Stimulated activated CD4-positive, alpha-beta T cell treated with anti-CD3 and anti-CD28 coated beads, TNF-alpha, amount 100 ng/mL, for 48 hours (primary cell): ENCODE results near the gene JAG2.

ENCODE experiments used
- DNase-seq, 3 donors: peaks; one replicate each; pipeline ENCODE4 v3.0.0-alpha.2; 2020; ENCODE audit warnings: low read depth in 3 of 3

The JAG2 gene

DNA sequence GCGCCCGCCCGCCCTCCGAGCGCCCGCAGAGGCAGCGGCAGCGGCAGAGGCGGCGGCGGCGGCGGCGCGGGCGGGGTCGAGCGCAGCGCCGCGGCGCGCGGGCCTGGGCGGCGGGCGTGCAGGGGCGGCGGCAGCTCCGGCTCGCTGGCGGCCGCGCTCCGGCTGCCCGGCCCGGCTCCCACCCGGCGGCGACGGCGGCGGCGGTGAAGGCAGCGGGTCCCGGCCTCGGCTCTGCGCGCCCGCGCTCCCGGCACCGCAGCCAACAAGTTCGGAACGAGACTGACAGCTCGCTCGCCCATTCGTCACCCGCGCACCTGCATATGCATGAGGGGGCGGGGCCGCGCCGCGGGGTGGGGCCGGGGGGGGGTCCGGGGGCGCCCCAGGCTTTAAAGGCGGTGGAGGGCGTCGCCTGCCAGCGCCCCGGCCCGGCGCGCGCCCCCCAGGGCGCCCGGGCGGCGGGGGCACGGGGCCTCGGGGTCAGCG is at the start of gene JAG2:
Gene JAG2 (minus strand): TSS at position 281 of the 483 bp plus-strand sequence. CDS start 356 bp downstream, outside the sequence.
- peak in 2 of 3 donors; percentile 41 to 43 for DNase-seq

DNA sequence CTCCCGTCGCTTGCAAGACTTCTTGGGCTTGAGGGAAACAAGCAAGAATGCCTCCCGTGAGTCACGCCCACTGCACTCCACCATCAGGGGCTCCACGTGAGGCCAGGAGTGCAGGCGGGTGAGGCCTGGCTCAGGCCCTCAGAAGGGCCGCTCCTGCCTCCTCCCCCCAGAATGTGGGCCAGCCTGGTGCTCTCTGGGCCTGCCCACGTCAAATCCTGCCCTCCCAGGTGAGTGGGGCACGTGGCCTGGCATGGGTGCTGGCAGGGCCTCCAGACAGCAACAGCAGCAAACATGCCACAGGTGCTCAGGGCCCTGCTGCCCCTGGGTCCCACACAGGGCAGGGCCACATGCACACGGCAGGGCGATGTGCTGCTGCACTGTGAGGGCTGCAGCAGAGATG is 49.2 kb upstream of the JAG2 start:
- no peak for DNase-seq

DNA sequence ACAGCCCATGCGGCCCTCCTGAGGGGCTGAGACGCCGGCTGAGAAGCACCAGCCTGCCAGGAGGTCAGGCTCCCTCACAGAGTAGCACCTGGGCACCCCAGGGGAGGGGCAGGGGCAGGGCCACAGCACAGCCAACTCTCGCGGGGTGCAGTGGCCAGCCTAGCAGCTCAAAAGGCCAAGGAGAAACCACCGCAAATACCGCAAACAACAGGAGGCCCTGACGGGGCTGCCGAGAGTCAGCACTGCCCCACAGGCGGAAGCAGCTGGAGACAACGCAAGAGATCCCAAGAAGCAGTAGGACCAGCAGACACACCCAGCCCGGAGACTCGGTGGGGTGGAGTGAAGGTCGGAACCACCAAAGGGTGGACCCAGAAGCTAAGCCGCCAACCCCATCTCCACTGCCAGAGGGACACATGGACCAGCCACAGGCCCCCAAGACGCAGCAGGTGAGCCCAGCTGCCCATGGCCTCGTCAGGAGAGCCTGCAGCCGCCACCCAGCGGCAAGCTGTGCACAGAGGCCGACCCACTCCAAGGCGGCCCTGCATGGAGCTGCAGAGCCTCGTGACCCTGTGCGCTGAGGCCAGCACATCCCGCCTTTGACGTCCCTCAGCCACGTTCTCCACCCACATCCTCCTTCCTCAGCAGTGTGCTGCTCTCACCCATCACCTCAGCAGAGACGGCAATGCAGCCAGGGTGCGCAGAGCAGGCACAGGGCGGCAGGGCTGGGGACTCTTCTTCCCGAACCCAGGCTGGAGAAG is 48.1 kb upstream of the JAG2 start:
- no peak for DNase-seq

DNA sequence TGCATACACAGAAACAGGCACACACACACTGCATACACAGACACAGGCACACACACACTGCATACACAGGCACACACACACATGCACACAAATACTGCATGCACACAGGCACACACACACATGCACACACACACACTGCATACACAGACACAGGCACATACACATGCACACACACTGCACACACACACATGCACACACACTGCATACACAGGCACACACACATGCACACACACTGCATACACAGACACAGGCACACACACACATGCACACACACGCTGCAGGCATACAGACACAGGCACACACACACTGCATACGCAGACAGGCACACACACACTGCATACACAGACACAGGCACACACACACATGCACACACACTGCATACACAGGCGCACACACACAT is 47.0 kb upstream of the JAG2 start:
- DNase-seq, result no peak

DNA sequence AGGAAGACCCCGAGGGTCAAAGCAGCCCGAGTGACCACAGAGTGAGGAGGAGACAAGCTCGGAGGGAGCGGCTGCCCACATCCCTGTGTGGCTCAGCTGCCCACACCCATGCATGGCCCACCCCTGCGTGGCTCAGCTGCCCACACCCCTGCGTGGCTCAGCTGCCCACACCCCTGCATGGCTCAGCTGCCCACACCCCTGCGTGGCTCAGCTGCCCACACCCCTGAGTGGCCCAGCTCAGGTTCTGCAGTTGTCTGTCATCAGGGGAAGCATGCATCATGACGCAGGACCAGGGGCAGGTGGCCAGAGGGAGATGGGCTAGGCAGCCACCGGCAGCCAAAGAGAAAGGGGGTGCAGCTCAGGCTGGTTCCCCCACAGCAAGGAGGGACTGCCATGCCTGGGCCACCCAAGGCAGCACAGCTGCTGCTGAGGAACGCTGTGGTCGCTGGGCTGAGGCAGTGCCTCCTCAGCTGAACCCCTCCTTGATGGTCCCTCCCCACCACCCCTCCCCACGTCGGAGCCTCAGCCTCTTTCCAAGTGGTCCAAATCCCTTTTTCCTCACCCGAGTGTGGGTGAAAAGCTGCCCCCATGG is 45.8 kb upstream of the JAG2 start:
- DNase-seq, result no peak

DNA sequence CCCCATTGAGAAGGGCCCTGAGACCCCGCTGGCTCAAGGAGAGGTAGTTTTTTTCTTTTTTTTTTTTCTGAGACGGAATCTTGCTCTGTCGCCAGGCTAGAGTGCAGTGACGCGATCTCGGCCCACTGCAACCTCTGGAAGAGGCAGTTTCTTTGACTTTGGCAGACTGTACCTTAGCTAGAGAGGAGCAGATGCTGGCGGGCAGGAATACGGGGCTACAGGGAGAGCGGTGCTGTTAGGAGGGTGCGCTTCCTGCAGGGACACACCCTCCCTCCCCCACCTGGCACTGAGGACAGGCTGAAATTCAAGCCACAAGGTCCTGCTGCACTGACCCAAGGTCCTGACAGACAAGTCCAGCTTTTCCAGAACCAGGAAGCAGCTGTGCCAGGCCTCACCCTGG is 44.8 kb upstream of the JAG2 start:
- no peak for DNase-seq

DNA sequence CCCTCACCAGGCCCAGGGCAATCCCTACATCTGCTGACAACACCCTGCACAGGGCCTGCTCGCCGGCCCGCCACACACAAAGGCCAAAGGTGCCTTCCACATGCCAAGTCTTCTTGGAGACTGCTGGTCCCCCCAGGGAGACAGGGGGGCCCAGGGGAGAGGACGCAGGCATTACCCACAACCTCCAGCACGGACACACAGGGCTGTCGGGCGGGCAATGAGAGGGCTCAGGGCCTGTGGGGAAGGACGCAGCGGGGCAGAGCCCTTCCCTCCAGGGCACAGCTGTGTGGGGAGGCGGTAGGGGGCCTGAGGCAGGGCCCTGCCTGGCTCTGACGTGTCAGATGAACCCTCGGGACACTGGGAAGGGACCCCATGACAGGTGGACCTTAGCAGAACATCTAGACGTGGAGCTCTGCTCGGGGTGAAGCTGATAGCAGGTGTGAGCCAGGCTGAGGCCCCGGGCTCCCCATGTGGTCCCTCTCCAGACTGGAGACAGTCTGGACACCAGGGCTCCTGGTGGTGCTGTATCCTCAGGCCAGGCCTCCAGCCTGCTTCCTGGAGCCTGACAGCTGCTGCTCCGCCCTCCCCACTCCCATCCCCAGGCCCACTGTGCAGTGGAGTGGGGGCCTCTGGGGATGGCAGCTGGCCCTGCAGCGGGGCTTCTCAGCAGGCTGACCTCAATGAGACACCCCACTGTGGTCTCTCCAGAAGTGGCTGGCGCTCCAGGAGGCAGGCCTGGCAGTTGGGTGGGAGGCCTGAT is 44.1 kb upstream of the JAG2 start:
- DNase-seq, result no peak

DNA sequence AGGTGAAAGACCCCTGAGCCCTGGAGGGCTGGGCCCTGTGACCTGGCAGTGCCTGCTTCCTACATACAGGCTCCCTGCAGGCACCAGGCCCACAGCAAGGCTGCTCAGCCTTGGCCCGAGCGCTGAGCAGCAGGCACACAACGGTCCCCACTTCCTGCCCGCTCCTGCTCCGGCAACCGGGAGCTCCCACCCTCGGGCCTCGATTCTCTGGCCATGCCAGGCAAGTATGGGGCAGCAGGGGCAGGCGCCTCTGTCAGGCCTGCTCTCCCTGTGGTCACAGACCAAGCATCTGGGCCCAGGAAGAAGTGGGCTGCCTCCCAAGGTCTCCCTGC is 43.1 kb upstream of the JAG2 start:
- DNase-seq, result no peak

DNA sequence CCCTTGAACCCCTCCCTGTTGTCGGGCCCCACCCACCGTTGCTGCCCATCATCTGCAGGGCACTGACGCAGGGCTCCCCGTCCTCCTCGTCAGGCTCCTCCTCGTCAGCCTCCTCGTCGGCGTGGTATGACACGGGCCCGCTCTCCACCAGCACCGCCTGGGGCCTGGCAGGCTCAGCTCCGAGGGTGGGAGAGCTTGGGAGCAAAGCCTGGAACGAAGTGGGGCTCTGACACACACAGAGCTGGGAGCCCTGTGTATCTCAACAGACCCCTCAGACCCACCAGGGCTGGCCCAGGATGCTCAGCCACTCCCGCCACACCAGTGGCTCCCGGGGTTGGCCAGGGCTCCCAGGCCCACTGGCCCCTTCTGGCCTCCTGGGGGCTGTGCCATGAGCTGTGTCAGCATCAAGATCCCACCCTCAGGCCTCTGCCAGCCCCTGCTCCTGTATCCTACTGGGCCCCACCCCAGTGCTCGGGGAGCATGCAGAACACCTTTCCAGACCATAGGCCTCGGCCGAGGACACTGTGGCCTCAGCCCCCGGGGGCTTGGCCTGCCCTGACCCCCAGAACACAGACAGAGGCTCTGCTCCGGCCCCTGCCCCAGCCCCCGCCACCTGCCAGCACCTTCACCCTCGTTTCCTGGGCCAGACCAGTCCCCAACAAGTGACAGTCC is 42.6 kb upstream of the JAG2 start:
- DNase-seq, result no peak

DNA sequence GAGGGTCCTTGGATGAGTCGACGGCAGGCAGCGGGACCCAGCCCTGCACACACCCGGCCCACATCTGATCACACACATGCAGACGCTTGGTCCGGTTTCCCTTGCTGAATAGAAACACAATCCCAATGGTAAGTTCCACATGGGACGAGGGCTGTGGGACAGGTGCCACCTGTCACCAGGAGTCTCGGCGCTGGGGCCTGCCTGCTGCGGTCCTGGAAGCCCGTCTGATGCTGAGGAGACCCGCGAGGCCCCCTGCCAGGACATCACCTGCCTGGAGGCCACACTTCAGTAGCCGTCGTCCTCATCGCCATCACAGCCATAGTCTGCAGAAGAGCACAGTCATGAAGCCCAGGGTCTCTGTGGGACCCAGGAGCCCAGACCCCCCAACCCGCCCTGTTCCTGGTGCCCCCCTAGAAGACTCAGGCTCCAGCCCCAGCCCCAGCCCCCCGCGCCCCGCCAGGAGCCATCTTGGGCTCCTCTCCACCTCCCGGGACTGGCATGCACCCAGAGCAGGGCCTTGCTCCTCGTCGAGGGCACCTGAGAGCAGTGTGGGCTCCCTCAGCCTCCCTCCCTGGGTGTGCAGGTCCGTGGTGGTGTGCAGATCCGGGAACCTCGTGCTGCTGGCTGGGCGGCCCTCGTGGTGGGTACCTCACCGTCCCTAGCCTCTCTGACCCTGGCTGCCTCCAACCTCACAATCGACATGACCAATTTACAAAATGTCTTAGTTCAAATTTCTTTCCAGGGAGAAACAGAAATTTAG is 41.9 kb upstream of the JAG2 start:
- DNase-seq, result no peak

DNA sequence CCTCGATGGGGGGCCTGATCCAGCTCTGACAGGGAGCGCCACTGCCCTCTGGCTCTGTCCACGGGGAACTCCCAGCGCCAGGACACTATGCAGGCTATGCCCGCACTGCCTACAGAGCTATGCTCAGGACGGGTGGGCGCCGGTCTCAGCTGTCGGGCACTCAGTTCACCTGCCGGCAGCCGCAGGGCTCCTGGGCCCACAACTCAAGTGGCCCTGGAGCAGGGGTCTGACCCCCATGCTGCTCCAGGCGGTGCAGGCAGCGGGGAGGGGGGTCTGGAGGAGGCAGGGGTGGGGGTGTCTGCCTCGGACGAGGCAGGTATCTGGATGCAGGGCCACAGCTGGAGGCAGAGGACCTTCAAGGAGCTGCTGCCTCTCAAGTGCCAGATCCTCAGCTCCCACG is 41.1 kb upstream of the JAG2 start:
- DNase-seq, result no peak

DNA sequence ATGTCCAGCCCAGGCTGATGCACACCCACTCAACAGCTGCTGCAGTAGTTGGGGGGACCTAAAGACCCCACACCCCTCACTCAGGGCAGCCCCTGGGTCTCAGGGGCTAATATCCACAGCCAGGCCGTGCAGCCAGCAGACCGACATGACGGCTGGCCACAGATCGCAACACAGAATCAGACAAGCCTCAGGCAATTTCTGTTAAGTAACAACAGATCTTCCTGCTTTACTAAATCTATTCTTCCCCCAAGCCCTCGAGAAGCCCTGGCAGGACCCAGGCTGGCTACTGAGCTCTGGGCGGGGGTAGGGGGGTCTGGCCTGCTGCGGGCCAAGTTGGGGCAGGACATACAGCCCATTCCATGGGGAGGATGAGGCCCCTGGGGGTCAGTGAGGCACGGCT is 40.5 kb upstream of the JAG2 start:
- DNase-seq, result no peak

DNA sequence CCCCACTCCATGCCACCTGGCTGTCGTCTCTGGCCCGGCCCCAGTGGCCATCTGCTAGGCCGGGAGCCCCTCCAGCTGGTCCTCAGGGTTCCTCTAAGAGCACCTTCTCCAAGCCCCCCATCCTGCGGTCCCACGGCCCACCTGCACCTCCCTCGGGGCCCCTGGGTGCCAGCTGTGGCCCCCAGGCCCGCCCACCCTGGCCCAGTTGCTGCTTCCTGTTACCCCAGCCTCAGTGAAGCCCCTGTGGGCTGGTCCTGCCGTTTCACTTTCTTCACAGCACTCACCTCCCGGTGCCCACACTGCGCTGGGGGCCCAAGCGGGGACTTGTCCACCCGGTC is 40.1 kb upstream of the JAG2 start:
- DNase-seq, result no peak

DNA sequence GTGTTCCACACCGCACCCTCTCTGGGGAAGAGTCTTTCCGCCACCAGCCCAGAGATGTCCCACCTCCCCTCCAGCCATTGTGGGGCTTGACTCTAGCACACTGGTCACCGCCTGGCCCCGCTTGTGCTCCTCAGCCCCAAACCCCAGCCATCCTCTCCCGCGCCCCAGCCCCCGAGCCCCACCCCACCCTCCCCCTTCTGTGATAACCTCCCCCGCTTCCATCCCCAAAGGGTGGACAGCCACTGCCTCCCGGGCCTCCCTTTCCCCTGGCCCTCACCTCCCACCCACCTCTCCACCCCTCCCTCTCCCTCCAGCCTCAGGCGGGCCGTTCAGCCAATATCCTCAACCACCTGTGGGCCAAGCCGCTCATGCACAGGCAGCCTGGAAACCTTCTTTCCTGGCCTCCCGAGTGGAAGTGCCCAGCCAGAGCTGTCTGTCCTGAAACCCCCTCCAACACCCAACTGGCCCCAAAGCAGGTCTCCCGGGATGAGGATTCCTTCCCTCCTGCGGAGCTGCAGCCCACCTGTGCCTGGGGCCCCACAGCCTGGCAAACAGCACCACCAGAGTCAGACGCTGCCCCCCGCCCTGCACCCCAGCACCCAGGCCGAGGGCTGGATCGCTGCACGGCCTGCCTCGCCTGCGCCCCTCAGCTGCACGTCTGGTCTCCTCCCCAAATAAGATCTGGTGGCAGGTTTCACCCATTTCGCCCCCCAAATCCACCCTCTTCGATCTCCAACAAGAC is 39.6 kb upstream of the JAG2 start:
- DNase-seq, result no peak

DNA sequence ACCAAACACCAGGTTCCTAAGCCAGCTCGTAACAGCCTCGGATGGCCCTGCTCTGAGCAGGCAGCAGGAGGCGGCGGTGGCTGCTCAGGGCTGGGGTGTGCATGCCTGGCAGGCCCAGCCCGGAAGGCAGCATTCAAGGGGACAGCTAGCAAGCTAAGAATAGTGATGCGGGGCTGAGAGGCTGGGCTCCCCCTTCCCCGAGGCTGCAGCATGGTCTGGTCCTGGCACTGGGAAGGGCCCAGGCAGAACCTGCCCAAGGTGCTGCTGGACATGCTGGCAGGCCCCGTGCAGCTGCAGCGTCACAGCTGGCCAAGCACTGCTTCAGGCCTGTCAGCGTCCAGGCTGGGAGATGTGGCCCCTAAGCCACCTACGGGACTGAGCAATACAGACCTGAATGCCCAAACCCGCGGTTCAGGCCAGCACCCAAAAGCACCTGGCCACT is 38.9 kb upstream of the JAG2 start:
- no peak for DNase-seq

DNA sequence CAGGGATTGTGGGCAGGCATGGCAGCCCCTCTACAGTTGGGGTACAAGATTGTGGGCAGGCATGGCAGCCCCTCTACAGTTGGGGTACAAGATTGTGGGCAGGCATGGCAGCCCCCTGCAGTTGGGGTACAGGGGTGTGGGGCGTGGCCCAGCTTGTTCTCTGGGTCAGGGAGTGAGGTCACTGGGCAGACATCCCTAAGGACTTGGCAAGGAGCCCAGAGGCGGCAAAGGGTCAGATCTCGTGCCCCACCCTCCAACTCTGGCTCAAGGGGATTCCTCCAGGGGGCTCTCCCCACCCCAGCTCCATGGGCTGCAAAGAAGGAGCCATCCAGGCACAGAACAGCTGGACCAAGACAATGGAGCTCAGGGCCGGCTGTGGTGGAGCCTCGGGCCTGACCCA is 38.3 kb upstream of the JAG2 start:
- no peak for DNase-seq

DNA sequence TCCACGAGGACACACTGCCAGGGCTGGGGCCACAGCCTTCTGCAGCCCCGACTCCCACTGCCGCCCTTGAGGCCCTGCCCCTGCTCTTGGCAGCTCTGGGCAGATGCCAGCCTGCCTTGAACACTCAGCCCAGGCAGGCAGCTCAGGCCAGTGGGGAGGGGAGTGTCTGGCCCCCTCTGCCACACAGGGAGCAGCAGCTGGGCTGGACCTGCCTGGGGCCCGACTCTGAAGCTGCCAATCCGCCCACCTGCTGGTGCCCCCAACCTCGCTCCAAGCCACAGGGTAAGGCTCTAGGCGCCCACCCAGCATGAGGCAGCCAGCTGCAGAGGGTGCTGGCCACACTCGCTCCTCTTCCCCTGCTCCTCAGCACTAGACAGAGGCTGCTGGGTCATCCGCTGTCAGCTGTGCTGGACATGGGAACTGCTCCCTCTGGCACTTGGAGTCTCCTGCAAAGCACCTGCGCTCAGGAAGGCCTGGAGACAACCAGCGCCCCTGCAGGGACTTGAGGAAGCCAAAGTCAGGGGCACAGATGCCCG is 37.2 kb upstream of the JAG2 start:
- no peak for DNase-seq

DNA sequence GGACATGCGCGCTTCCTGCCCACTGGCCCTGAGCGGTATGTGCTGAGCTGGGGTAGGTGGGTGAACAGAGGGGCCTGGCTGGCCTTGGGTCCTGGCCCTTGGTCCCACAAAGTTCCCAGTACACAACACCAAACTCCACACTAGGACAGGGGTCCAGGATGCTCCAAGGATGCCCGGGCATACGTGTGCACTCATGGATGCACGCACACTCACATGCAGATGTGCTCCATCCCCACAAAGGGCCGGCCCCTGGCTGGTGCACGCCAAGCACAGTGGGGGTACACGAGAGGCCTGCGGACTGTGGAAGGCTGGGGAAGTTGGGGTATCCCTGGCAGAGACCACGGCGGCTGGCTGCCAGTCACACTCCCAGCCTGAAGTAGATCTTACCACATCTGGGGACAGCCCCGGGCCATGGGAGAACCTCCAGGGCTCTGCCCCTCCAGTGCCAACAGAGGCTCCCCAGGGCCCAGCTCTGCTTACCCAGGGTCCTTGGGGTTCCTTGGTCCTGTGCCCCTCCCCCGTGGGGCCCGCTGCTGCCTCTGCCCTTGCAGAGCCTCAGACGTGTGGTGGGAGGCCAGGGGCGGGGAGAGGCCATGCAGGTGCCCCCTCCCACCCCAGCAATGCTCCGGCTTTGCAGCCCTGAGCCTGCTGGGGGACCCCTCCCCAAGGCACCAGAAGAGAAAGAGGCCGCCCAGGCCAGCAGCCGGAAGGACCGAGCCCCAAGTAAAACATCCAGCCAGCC is 36.5 kb upstream of the JAG2 start:
- no peak for DNase-seq

DNA sequence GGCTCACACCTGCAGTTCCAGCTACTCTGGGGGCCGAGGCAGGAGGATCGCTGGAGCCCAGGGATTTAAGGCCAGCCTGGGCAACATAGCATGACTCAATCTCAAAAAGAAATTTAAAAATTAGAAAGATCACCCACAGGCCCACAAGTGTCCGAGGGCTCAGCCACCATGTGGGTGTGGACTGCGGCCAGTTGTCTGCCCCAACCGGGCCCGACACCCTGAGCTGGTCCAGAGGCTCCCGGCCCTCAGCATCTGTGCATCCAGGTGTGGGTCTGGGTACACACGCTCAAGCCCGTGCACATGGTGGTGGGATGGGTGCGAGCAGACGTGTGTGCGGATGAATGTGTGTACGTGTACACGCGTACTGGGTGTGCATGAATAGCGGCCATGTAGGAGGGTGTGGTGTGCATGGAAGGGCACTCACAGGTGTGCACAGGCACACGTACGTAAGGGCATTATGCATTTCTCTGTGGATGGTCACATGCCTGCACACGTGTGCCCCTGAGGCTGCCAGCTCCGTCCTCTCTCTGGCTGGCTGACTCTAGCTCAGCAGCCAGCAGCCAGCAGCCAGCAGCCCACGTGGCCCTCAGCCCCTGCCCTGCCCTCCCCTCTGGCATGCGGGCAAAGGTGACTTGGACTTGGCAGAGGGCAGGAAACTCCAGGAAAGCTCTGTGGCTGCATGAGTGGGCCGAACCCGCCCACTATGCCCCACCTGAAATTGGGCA is 35.8 kb upstream of the JAG2 start:
- no peak for DNase-seq
